Heart right ventricle (tissue), 16 donors: Measurements from ENCODE around the gene CASP9. TPM values are rescaled to one million over a fixed set of nuclear protein-coding genes. Genes with fewer than 3 reads are reported as not detected.
"Not testable (repeated sequence)": the region's sequence is repeated elsewhere in the genome, so short reads cannot be mapped to it uniquely, and the experiment has no call there.

Experiments
- ATAC-seq, 8 donors: fragments of 200-7000 bp; cut with Tn5 transposase; one replicate each; pipeline ENCODE4 v1.9.1; 2020; ENCODE audit warnings: mild to moderate bottlenecking in 8 of 8, moderate library complexity in 8 of 8, moderate number of reproducible peaks in 1 of 8
- DNase-seq, 2 donors: peaks; one replicate each; pipeline ENCODE4 v3.0.0-alpha.2; 2020
- H3K27ac ChIP-seq, 10 donors: fragments of 200-600 bp; sonication (generic) in 2 of 10; one replicate each; pipeline versions ENCODE4 v1.5.0 to v1.8.0; 2020 to 2022; ENCODE audit warnings: mild to moderate bottlenecking in 3 of 10
- H3K27me3 ChIP-seq, 7 donors: fragments of 200-600 bp; one replicate each; pipeline ENCODE4 v1.8.0; 2021 to 2022; ENCODE audit warnings: mild to moderate bottlenecking in 2 of 7
- H3K36me3 ChIP-seq, 9 donors: fragments of 200-600 bp; sonication (generic) in 1 of 9; one replicate each; pipeline versions ENCODE4 v1.5.0 to v1.8.0; 2020 to 2022; ENCODE audit warnings: mild to moderate bottlenecking in 2 of 9
- H3K4me1 ChIP-seq, 9 donors: fragments of 200-600 bp; sonication (generic) in 1 of 9; one replicate each; pipeline versions ENCODE4 v1.5.0 to v1.8.0; 2020 to 2022; ENCODE audit warnings: mild to moderate bottlenecking in 4 of 9
- H3K4me3 ChIP-seq, 10 donors: fragments of 200-600 bp; sonication (generic) in 2 of 10; one replicate each; pipeline versions ENCODE4 v1.5.0 to v1.8.0; 2020 to 2022; ENCODE audit warnings: mild to moderate bottlenecking in 7 of 10, moderate library complexity in 2 of 10
- H3K9me3 ChIP-seq, 11 donors: fragments of 200-600 bp in 10 of 11; sonication (generic) in 2 of 11; one replicate each; pipeline versions ENCODE4 v1.5.0 to v1.8.0; 2013 to 2022; ENCODE audit warnings: mild to moderate bottlenecking in 2 of 11, control low read depth in 1 of 11, moderate library complexity in 1 of 11
- WGBS, 2 donors: extraction: QIAGEN DNeasy Blood & Tissue Kit; methylation state at CpG; one replicate each; pipeline ENCODE4 v1.1.7; 2013; ENCODE audit warnings: inconsistent platforms in 1 of 2; 5-methylcytosine and 5-hydroxymethylcytosine counted together
- intact Hi-C, 10 donors: fragments of 100-400 bp; cut with DNase I; formaldehyde crosslinking; loops; one replicate each; pipeline versions ENCODE4 v1.11.1 to v1.14.2; 2022
- polyA plus RNA-seq, 2 donors: library from polyadenylated mRNA; stranded (reverse); fragments of 200-250 nt; gene quantifications; one replicate each; pipeline ENCODE4 v1.2.3, GENCODE V29; 2013
- total RNA-seq, 10 donors: library from RNA; stranded (reverse); fragmentation: NEBNext Ultra II Directional in 3 of 10; extraction: Animal tissue kit (Norgen Biotek cat#: 25700) in 3 of 10; gene quantifications; one replicate each; pipeline versions ENCODE4 v1.2.1 to v1.2.4, GENCODE V29; 2021 to 2023
- TF ChIP-seq, protein P1 (sequence below), 9 donors: fragments of 200-600 bp; sonication (generic) in 2 of 9; IDR thresholded peaks; one replicate each; pipeline versions ENCODE4 v1.5.0 to v1.8.0; 2021 to 2022; ENCODE audit warnings: antibody characterized with exemption in 9 of 9, mild to moderate bottlenecking in 5 of 9, moderate library complexity in 1 of 9
- donor health status: Arrhythmogenic right ventricular cardiomyopathy.
- donor health status: ischemic (EF 13 %, LVEDD 7.1; RV severe dilation, severe dysfunction).
- donor health status: healthy with polysubstance abuse.
- donor health status: DM: no; HTN: yes; CAD: no.
- donor health status: DM: no; HTN: no; CAD: no.
- donor health status: ischemic (EF 25% LVEDD 6.9; RV normal size, moderate dysfunction).
- donor health status: ischemic (EF 25% LVEDD 5.7; RV mildly dilated, moderate dysfunction).
- donor health status: healthy.
- donor health status: DM: yes; HTN: yes; CAD: no.
- donor health status: Ischemic cardiomyopathy.
- donor health status: ischemic (EF 35%, LVEDD 5.7; RV mildly dilated, moderate dysfunction).
- donor health status: nonischemic (EF 11% LVEDD 7.7; RV severe dilation, severe dysfunction).
- donor health status: DM: yes; HTN: yes; CAD: no.
- donor health status: PGD.
- donor health status: ischemic (EF 29% LVEDD 5.4; RV normal size, mild dysfunction).
- donor health status: nonischemic (EF 23%, LVEDD 6.1; RV moderate dilation, normal function).

The CASP9 gene
- total and polyA plus RNA-seq, 12 donors, result 8.6 to 22.2 (median 14.3) TPM

DNA sequence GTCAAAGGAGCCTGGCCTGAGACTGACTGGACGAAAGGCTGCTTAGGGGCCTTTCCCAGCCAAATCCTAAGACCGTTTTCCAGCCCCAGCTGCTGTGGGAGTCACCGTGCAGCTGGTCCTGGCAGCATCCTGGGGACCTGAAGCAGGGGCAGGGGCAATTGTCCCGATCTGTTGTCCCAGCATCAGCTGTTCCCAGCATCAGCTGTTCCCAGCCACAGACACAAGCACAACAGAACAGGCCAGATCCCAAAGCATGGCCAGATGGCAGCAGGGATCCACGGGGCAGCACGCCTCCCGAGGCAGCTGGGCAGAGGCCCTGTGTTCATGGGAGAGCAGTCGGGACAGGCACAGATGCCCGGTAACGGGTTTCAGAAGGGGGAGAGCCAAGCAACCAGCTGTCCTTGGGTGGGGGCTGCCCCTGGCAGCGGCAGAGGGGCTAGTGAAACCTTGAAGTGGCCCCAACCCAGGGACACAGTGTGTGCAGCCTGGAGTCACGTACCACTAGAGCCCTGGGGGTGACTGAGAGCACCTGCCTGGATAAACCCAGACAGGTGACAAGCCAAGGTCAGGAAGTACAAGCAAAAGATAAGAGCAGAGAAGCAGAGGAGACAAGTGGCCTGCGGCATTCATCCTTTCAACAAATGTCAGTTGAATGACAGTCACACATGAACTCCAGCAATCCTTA, 34.8 kb downstream of the CASP9 start:
- WGBS, 2 donors, result 56 to 63% methylated on average over 13 of the region's 13 CpGs
- DNase-seq (no peak), ATAC-seq (peak in 6 of 8 donors; percentile 15 to 54 (median 41))
- Histone ChIP-seq H3K4me3 (no peak overlapping the region), H3K27me3 (no peaks in the 10 kb centered on the region), H3K4me1 (peaks cover 0 to 27% (median 6%) of the 10 kb centered on the region in 9 donors), H3K36me3 (peaks cover 0 to 34% (median 8%) of the 10 kb centered on the region in 9 donors), H3K9me3 (no peaks in the 10 kb centered on the region), H3K27ac (peak overlapping the region in 2 of 10 donors; percentile 10 to 40)
- TF ChIP-seq, protein P1, sequence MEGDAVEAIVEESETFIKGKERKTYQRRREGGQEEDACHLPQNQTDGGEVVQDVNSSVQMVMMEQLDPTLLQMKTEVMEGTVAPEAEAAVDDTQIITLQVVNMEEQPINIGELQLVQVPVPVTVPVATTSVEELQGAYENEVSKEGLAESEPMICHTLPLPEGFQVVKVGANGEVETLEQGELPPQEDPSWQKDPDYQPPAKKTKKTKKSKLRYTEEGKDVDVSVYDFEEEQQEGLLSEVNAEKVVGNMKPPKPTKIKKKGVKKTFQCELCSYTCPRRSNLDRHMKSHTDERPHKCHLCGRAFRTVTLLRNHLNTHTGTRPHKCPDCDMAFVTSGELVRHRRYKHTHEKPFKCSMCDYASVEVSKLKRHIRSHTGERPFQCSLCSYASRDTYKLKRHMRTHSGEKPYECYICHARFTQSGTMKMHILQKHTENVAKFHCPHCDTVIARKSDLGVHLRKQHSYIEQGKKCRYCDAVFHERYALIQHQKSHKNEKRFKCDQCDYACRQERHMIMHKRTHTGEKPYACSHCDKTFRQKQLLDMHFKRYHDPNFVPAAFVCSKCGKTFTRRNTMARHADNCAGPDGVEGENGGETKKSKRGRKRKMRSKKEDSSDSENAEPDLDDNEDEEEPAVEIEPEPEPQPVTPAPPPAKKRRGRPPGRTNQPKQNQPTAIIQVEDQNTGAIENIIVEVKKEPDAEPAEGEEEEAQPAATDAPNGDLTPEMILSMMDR (IDR thresholded peaks at IDR 0.05), result no peak
- intact Hi-C loops, result no loop called here

DNA sequence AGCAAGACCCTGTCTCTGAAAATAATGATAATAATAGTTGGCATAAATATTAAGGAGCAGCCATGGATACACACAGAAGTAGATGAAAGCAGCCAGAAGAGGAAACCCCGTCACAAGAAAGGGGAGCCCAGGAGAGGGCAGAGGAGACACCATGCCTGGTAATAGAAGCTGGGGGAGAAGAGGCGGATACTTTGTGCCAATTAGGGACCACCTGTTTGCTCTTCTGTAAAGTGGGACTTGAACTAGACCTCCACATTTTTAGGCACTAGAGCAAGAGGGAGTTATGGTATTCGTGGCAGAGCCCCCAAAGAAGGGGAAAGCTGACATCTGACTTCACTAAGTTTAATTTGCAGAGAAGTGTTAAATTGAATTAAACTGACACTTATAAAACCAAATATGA, 35.6 kb downstream of the CASP9 start:
- H3K9me3 ChIP-seq, result no peaks in the 10 kb centered on the region
- no peak for DNase-seq
- peaks cover 0 to 27% (median 5%) of the 10 kb centered on the region in 9 donors for H3K4me1 ChIP-seq
- H3K36me3 ChIP-seq, result peaks cover 0 to 26% (median 4%) of the 10 kb centered on the region in 9 donors
- intact Hi-C loops, result no loop called here
- H3K4me3 ChIP-seq, result no peak overlapping the region
- no peak for ATAC-seq
- 96 to 99% methylated on average over 3 of the region's 3 CpGs for whole genome bisulfite sequencing, 2 donors
- H3K27ac ChIP-seq, result no peak overlapping the region
- TF ChIP-seq, protein P1 (IDR thresholded peaks at IDR 0.05), result no peak
- no peaks in the 10 kb centered on the region for H3K27me3 ChIP-seq

DNA sequence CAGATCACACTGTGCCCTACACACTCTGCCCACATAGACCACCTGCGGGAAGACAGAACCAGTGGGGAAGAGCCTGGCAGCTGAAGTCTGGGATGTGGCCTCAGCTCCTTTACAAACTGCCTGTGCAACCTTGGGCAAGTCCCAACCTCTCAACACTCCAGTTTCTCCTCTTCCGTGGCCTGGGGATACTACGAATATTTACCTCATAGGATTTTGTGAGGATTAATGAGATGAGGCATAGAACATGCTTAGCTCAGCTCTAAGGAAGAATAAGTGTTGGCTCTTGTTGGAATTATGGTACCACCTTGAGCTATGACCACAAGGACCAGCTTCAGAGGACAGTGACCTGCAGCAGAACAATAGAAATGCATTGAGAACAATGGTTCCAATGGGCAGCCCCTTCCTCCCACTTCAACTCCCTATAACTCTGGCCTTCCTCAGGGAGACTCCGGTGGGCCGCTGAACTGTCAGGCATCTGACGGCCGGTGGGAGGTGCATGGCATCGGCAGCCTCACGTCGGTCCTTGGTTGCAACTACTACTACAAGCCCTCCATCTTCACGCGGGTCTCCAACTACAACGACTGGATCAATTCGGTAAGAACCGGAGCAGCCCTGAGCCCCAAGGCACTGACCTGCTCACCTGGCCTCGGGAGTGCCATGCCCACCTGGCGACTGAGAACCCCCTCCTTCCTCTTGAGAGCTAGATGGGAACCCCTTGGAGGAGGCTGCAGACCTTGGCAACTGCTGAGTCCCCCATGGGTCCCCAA, 37.0 kb downstream of the CASP9 start:
- H3K27me3 ChIP-seq, DNase-seq, H3K4me3 ChIP-seq, intact Hi-C loops, H3K9me3 ChIP-seq, ATAC-seq, H3K27ac ChIP-seq: not testable (repeated sequence)
- H3K36me3 ChIP-seq, result peaks cover 0 to 18% (median 0%) of the 10 kb centered on the region in 9 donors
- WGBS, 2 donors, result 94 to 97% methylated on average over 17 of the region's 17 CpGs
- peaks cover 0 to 14% (median 1%) of the 10 kb centered on the region in 9 donors for H3K4me1 ChIP-seq

DNA sequence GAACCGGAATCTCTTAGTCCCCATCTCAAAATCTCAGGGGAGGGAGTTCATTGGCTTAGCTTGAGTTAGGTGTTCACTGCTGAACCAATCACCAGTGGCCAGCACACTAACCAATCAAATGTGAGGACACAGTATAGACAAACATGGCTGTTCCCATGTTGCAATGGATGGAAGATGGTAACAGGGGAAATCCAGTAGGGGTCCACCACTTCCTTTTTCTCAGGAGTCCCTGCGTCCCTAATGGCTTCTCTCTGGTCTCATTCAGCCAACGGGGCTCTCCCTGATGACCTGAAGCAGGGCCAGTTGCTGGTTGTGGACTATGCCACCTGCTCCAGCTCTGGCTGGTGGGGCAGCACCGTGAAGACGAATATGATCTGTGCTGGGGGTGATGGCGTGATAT, 38.4 kb downstream of the CASP9 start:
- Histone ChIP-seq H3K4me3 (no peak overlapping the region), H3K36me3 (peaks cover 0 to 4% (median 0%) of the 10 kb centered on the region in 9 donors), H3K27ac (no peak overlapping the region), H3K4me1 (peaks cover 0 to 11% (median 0%) of the 10 kb centered on the region in 9 donors), H3K9me3 (no peaks in the 10 kb centered on the region), H3K27me3 (no peaks in the 10 kb centered on the region)
- intact Hi-C loops, result no loop called here
- no peak for ATAC-seq
- TF ChIP-seq, protein P1 (IDR thresholded peaks at IDR 0.05), result no peak
- no peak for DNase-seq
- 96 to 97% methylated on average over 6 of the region's 6 CpGs for WGBS, 2 donors

DNA sequence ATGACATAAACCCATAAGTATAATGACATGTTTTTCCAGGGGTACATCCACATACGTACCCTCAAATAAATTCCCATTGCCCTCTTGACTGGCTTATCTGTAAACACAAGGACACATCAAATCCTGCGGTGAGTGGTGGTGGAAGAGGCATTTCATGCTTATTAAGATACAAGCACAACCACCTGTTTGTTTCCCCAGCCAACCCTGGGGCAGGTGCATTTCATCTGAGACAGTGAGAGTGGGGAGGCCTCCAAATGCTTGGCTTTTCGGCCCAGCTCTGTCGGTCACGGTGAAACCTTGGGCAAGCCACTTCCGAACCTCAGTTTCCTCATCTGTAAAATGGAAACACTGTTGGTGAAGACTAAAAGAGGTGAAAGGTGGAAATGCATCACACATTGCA, 39.6 kb downstream of the CASP9 start:
- not testable (repeated sequence) for ATAC-seq

More for the DNA sequence above, 39.6 kb downstream of the CASP9 start:
- H3K36me3 ChIP-seq, H3K27me3 ChIP-seq, intact Hi-C loops, DNase-seq, H3K4me1 ChIP-seq, H3K9me3 ChIP-seq, H3K4me3 ChIP-seq, H3K27ac ChIP-seq: not testable (repeated sequence)
- 93 to 94% methylated on average over 6 of the region's 6 CpGs for WGBS, 2 donors
